Thymus (tissue), 11 donors: ENCODE data around the gene RPAP2. TPM values are rescaled to one million over a fixed set of nuclear protein-coding genes. Genes with fewer than 3 reads are reported as not detected.

Experiments used
- DNase-seq, 9 donors: peaks; one replicate each; pipeline ENCODE4 v3.0.0-alpha.2; 2013; ENCODE audit warnings: low spot score in 9 of 9, low read depth in 6 of 9, missing footprints in 1 of 9
- H3K27ac ChIP-seq, 2 donors: one replicate each; pipeline ENCODE4 v1.5.1; 2013; ENCODE audit warnings: control low read depth in 1 of 2, low read depth in 1 of 2, low read length in 1 of 2, mild to moderate bottlenecking in 1 of 2, moderate library complexity in 1 of 2
- H3K27me3 ChIP-seq, 2 donors: one replicate each; pipeline ENCODE4 v1.5.1; 2013; ENCODE audit warnings: low read length in 1 of 2; ENCODE audit not compliant: control insufficient read depth in 2 of 2, insufficient read depth in 1 of 2
- H3K36me3 ChIP-seq, 2 donors: one replicate each; pipeline ENCODE4 v1.5.1; 2013; ENCODE audit warnings: low read length in 1 of 2, mild to moderate bottlenecking in 1 of 2, moderate library complexity in 1 of 2; ENCODE audit not compliant: control insufficient read depth in 2 of 2, insufficient read depth in 2 of 2
- H3K4me1 ChIP-seq, 2 donors: one replicate each; pipeline ENCODE4 v1.5.1; 2013; ENCODE audit warnings: low read length in 2 of 2; ENCODE audit not compliant: control insufficient read depth in 2 of 2, insufficient read depth in 2 of 2
- H3K4me3 ChIP-seq, 2 donors: one replicate each; pipeline ENCODE4 v1.5.1; 2013; ENCODE audit warnings: low read length in 2 of 2, control low read depth in 1 of 2, mild to moderate bottlenecking in 1 of 2
- H3K9me3 ChIP-seq, 2 donors: one replicate each; pipeline ENCODE4 v1.5.1; 2013; ENCODE audit warnings: low read length in 1 of 2, mild to moderate bottlenecking in 1 of 2; ENCODE audit not compliant: control insufficient read depth in 2 of 2, insufficient read depth in 1 of 2
- WGBS: extraction: QIAGEN DNeasy Blood & Tissue Kit; methylation state at CpG from one replicate; pipeline ENCODE4 v1.1.7; 2013; 5-methylcytosine and 5-hydroxymethylcytosine counted together
- polyA plus RNA-seq: library from polyadenylated mRNA; stranded (reverse); fragments of 200-250 nt; gene quantifications from one replicate; pipeline ENCODE4 v1.2.3, GENCODE V29; 2013
- total RNA-seq: library from RNA; stranded (reverse); fragments of 120-200 nt; gene quantifications from one replicate; pipeline ENCODE4 v1.2.4, GENCODE V29; 2013
- donor health status: healthy.

The RPAP2 gene
- total and polyA plus RNA-seq, 2 donors = 12.2 to 38.2 TPM

DNA sequence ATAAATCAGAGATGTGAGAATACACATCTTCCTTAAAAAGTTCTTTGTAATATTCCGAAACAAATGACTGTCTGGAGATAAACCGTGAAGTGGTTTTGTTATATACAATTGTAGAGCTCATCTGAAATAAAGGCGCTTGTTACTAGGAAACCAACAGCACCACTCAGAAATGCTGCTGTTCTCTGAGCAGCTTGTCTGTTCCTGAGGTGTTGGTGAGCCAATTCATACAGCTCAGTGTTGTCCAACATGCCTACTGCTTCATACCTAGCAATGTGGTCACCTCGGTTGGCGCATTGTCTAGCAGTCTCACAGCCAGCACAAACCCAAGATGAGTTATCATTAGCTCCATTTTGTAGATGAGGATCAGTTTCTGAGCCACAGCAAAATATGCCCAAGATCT is 143.5 kb downstream of the RPAP2 start:
- Histone ChIP-seq H3K4me1 (peaks cover 0 to 6% of the 10 kb centered on the region in 2 donors), H3K36me3 (no peaks in the 10 kb centered on the region), H3K27ac (no peak overlapping the region), H3K9me3 (no peaks in the 10 kb centered on the region), H3K4me3 (no peak overlapping the region), H3K27me3 (no peaks in the 10 kb centered on the region)
- no peak for DNase-seq
- WGBS = 98% methylated on average over 5 of the region's 5 CpGs

GRCh38 chr1:92443893-92444292 is 145.0 kb downstream of the RPAP2 start:
- no peaks in the 10 kb centered on the region for H3K27me3 ChIP-seq
- no peak for DNase-seq
- H3K9me3 ChIP-seq = no peaks in the 10 kb centered on the region
- WGBS = 48% methylated on average over 3 of the region's 3 CpGs
- H3K4me3 ChIP-seq = no peak overlapping the region
- H3K36me3 ChIP-seq = no peaks in the 10 kb centered on the region
- H3K4me1 ChIP-seq = peaks cover 0 to 6% of the 10 kb centered on the region in 2 donors
- H3K27ac ChIP-seq = no peak overlapping the region

GRCh38 chr1:92444351-92444750 is 145.5 kb downstream of the RPAP2 start:
- Histone ChIP-seq H3K4me1 (peaks cover 0 to 6% of the 10 kb centered on the region in 2 donors), H3K4me3 (no peak overlapping the region), H3K27me3 (no peaks in the 10 kb centered on the region), H3K27ac (no peak overlapping the region), H3K36me3 (no peaks in the 10 kb centered on the region), H3K9me3 (no peaks in the 10 kb centered on the region)
- 96% methylated on average over 1 of the region's 1 CpG for WGBS
- no peak for DNase-seq

GRCh38 chr1:92445865-92446264 is 147.0 kb downstream of the RPAP2 start:
- H3K27ac ChIP-seq = no peak overlapping the region
- WGBS = 99% methylated on average over 2 of the region's 2 CpGs
- no peaks in the 10 kb centered on the region for H3K27me3 ChIP-seq
- no peak overlapping the region for H3K4me3 ChIP-seq
- no peaks in the 10 kb centered on the region for H3K9me3 ChIP-seq
- no peak for DNase-seq
- peaks cover 0 to 6% of the 10 kb centered on the region in 2 donors for H3K4me1 ChIP-seq
- no peaks in the 10 kb centered on the region for H3K36me3 ChIP-seq

GRCh38 chr1:92446546-92446945 is 147.7 kb downstream of the RPAP2 start:
- WGBS = 98% methylated on average over 2 of the region's 2 CpGs
- Histone ChIP-seq H3K27me3 (no peaks in the 10 kb centered on the region), H3K27ac (no peak overlapping the region), H3K4me3 (no peak overlapping the region), H3K4me1 (peaks cover 0 to 6% of the 10 kb centered on the region in 2 donors), H3K9me3 (no peaks in the 10 kb centered on the region), H3K36me3 (no peaks in the 10 kb centered on the region)
- no peak for DNase-seq

- no peaks in the 10 kb centered on the region for H3K36me3 ChIP-seq
- H3K9me3 ChIP-seq = no peaks in the 10 kb centered on the region
- H3K27ac ChIP-seq = no peak overlapping the region
- WGBS = 94% methylated on average over 3 of the region's 3 CpGs
- H3K27me3 ChIP-seq = no peaks in the 10 kb centered on the region
- DNase-seq = no peak
- no peak overlapping the region for H3K4me3 ChIP-seq
- H3K4me1 ChIP-seq = peaks cover 0 to 6% of the 10 kb centered on the region in 2 donors
These were observed 148.3 kb downstream of the RPAP2 start for GRCh38 chr1:92447033-92447681.

GRCh38 chr1:92447976-92448375 is 149.1 kb downstream of the RPAP2 start:
- 98% methylated on average over 2 of the region's 2 CpGs for WGBS
- Histone ChIP-seq H3K27me3 (no peaks in the 10 kb centered on the region), H3K9me3 (no peaks in the 10 kb centered on the region), H3K27ac (no peak overlapping the region), H3K4me1 (peaks cover 0 to 6% of the 10 kb centered on the region in 2 donors), H3K4me3 (no peak overlapping the region), H3K36me3 (no peaks in the 10 kb centered on the region)
- no peak for DNase-seq

Other genes starting within 250 kb of the RPAP2 start
- gene SETSIP, start 223.6 kb upstream of the RPAP2 start, total RNA-seq = 0.28 TPM
- 0.02 TPM for gene SETSIP, start 223.6 kb upstream of the RPAP2 start, polyA plus RNA-seq
- 2.9 TPM for gene BTBD8, start 218.7 kb upstream of the RPAP2 start, total RNA-seq
- gene BTBD8, start 218.7 kb upstream of the RPAP2 start, polyA plus RNA-seq = 3.3 TPM
- gene C1orf146, start 81.1 kb upstream of the RPAP2 start, total RNA-seq = not detected
- not detected for gene C1orf146, start 81.1 kb upstream of the RPAP2 start, polyA plus RNA-seq
- gene GLMN, start 72 bp upstream of the RPAP2 start, total RNA-seq = 17.9 TPM
- gene GLMN, start 72 bp upstream of the RPAP2 start, polyA plus RNA-seq = 33.2 TPM
- 38.8 TPM for gene GFI1, start 187.9 kb downstream of the RPAP2 start, total RNA-seq
- 12.6 TPM for gene GFI1, start 187.9 kb downstream of the RPAP2 start, polyA plus RNA-seq